OCI-LY3 (cell line): ENCODE measurements around the gene ARL2BP.
A peak's percentile ranks its signal among the peaks of the same experiment; 100 is the strongest.

Experiments used
- H2AFZ ChIP-seq: fragments of 200-600, 300-600 bp; shearing (Covaris generic); 2 replicates; pipeline ENCODE4 v1.6.0; 2014; ENCODE audit warnings: antibody characterized with exemption, low read depth, low read length
- H3K27ac ChIP-seq: fragments of 200-600, 300-600 bp; sonication (generic); 2 replicates; pipeline ENCODE4 v1.5.1; 2014; ENCODE audit warnings: mild to moderate bottlenecking, low read length, moderate library complexity, mixed read lengths
- H3K27me3 ChIP-seq: fragments of 200-600, 300-600 bp; sonication (generic); 2 replicates; pipeline ENCODE4 v1.6.1; 2014; ENCODE audit warnings: low read depth, low read length, mixed read lengths
- H3K36me3 ChIP-seq: fragments of 200-600, 300-600 bp; sonication (generic); replicated peaks from 2 replicates; pipeline ENCODE3; 2014; ENCODE audit warnings: low read depth, low read length, mixed read lengths
- H3K4me1 ChIP-seq: fragments of 300-600, 200-600 bp; sonication (generic); 2 replicates; pipeline ENCODE4 v1.6.1; 2014; ENCODE audit warnings: low read length, mixed read lengths
- H3K4me2 ChIP-seq: fragments of 200-600, 300-600 bp; sonication (generic); 2 replicates; pipeline ENCODE4 v1.6.1; 2014; ENCODE audit warnings: low read length, mixed read lengths
- H3K4me3 ChIP-seq: fragments of 300-600, 200-600 bp; sonication (generic); 2 replicates; pipeline ENCODE4 v1.5.1; 2014; ENCODE audit warnings: antibody characterized with exemption, mild to moderate bottlenecking, low read length, moderate library complexity
- H3K79me2 ChIP-seq: fragments of 300-600, 200-600 bp; shearing (Covaris generic); 2 replicates; pipeline ENCODE4 v1.6.1; 2014; ENCODE audit warnings: mild to moderate bottlenecking, low read length, mixed read lengths
- H3K9ac ChIP-seq: fragments of 300-600, 200-600 bp; shearing (Covaris generic); 2 replicates; pipeline ENCODE4 v1.6.0; 2014; ENCODE audit warnings: mild to moderate bottlenecking, low read length, moderate library complexity
- H3K9me3 ChIP-seq: fragments of 200-600, 300-600 bp; shearing (Covaris generic); 2 replicates; pipeline ENCODE4 v1.6.1; 2014; ENCODE audit warnings: low read length, mixed read lengths; ENCODE audit not compliant: insufficient read depth
- H4K20me1 ChIP-seq: fragments of 200-600, 300-600 bp; sonication (generic); 2 replicates; pipeline ENCODE4 v1.6.1; 2016; ENCODE audit warnings: low read length, mixed read lengths; ENCODE audit not compliant: insufficient read depth
- CTCF ChIP-seq: fragments of 200-600, 300-600 bp; sonication (generic); IDR thresholded peaks from 2 replicates; pipeline ENCODE4 v1.5.1; 2014; ENCODE audit warnings: antibody characterized with exemption, low read length, low read depth
- EZH2phosphoT487 ChIP-seq: fragments of 200-600 bp; shearing (Covaris generic); IDR thresholded peaks from 2 replicates; pipeline ENCODE4 v1.6.1; 2018; ENCODE audit warnings: antibody characterized with exemption, mixed run types, low read depth

ARL2BP gene

GRCh38 chr16:57285379-57285778 lies 40.3 kb downstream of the ARL2BP start:
- H3K9me3 ChIP-seq, result no peaks in the 10 kb centered on the region
- TF ChIP-seq EZH2phosphoT487 (no peak), CTCF (no peak)
- no peak overlapping the region for H3K9ac ChIP-seq
- H3K79me2 ChIP-seq, result no peaks in the 10 kb centered on the region
- no peaks in the 10 kb centered on the region; the same call in 1 of the 2 replicates for H3K4me1 ChIP-seq
- H4K20me1 ChIP-seq, result no peaks in the 10 kb centered on the region
- no peak overlapping the region for H3K4me2 ChIP-seq
- H3K27me3 ChIP-seq, result peaks cover 7% of the 10 kb centered on the region
- H3K4me3 ChIP-seq, result no peak overlapping the region
- H2AFZ ChIP-seq, result no peak overlapping the region
- H3K36me3 ChIP-seq, result no peaks in the 10 kb centered on the region
- H3K27ac ChIP-seq, result no peak overlapping the region

GRCh38 chr16:57289391-57290257 lies 44.6 kb downstream of the ARL2BP start:
- Histone ChIP-seq H3K9me3 (no peaks in the 10 kb centered on the region), H3K36me3 (no peaks in the 10 kb centered on the region), H2AFZ (no peak overlapping the region)

GRCh38 chr16:57297856-57298255 lies 52.8 kb downstream of the ARL2BP start:
- TF ChIP-seq CTCF (no peak), EZH2phosphoT487 (no peak)
- peak overlapping the region; percentile 72 for H3K4me2 ChIP-seq

More at GRCh38 chr16:57289391-57290257, 44.6 kb downstream of the ARL2BP start:
- TF ChIP-seq EZH2phosphoT487 (no peak), CTCF (no peak)
- H3K27ac ChIP-seq, result no peak overlapping the region
- H3K79me2 ChIP-seq, result no peaks in the 10 kb centered on the region
- no peaks in the 10 kb centered on the region for H4K20me1 ChIP-seq
- no peaks in the 10 kb centered on the region for H3K27me3 ChIP-seq
- no peaks in the 10 kb centered on the region; the same call in 1 of the 2 replicates for H3K4me1 ChIP-seq
- H3K4me2 ChIP-seq, result no peak overlapping the region
- no peak overlapping the region for H3K4me3 ChIP-seq
- no peak overlapping the region for H3K9ac ChIP-seq

GRCh38 chr16:57299009-57299718 lies 54.1 kb downstream of the ARL2BP start:
- no peaks in the 10 kb centered on the region for H3K9me3 ChIP-seq
- no peaks in the 10 kb centered on the region for H3K79me2 ChIP-seq
- H3K4me1 ChIP-seq, result peaks cover 42% of the 10 kb centered on the region
- H3K4me2 ChIP-seq, result peak overlapping the region; percentile 72
- no peaks in the 10 kb centered on the region for H4K20me1 ChIP-seq
- no peaks in the 10 kb centered on the region for H3K27me3 ChIP-seq
- H3K9ac ChIP-seq, result peak overlapping the region; percentile 84
- TF ChIP-seq CTCF (no peak), EZH2phosphoT487 (no peak)
- peak overlapping the region; percentile 75 for H3K4me3 ChIP-seq
- no peaks in the 10 kb centered on the region for H3K36me3 ChIP-seq
- peak overlapping the region; percentile 81 for H2AFZ ChIP-seq
- H3K27ac ChIP-seq, result peak overlapping the region; percentile 89

More at GRCh38 chr16:57297856-57298255, 52.8 kb downstream of the ARL2BP start:
- Histone ChIP-seq H3K79me2 (no peaks in the 10 kb centered on the region), H3K4me3 (peak overlapping the region; percentile 75), H3K9ac (peak overlapping the region; percentile 62), H3K27ac (no peak overlapping the region), H3K4me1 (peaks cover 29% of the 10 kb centered on the region), H3K9me3 (no peaks in the 10 kb centered on the region), H4K20me1 (no peaks in the 10 kb centered on the region), H3K36me3 (no peaks in the 10 kb centered on the region), H2AFZ (peak overlapping the region; percentile 96), H3K27me3 (no peaks in the 10 kb centered on the region)
